HepG2 (cell line): Measurements from ENCODE around the gene BEND3.

ENCODE experiments used
- ADNP ChIP-seq: sonication (generic); formaldehyde crosslinking; IDR thresholded peaks from 2 replicates; pipeline ENCODE4 v1.4.0; 2020; ENCODE audit warnings: missing genetic modification reagents
- ATAD3A ChIP-seq: sonication (generic); formaldehyde crosslinking; IDR thresholded peaks from 2 replicates; pipeline ENCODE4 v1.4.0; 2020; ENCODE audit warnings: missing genetic modification reagents
- ATF7-NPFF ChIP-seq: sonication (generic); formaldehyde crosslinking; IDR thresholded peaks from 2 replicates; pipeline ENCODE4 v1.8.1; 2023; ENCODE audit warnings: mild to moderate bottlenecking, low read depth, missing genetic modification reagents, moderate library complexity
- PBX3 ChIP-seq: sonication (generic); formaldehyde crosslinking; IDR thresholded peaks from 2 replicates; pipeline ENCODE4 v1.8.1; 2023; ENCODE audit warnings: missing genetic modification reagents, inconsistent platforms, borderline replicate concordance
- PHF8 ChIP-seq: sonication (generic); formaldehyde crosslinking; IDR thresholded peaks from 2 replicates; pipeline ENCODE4 v1.5.0; 2020; ENCODE audit warnings: missing genetic modification reagents
- POLR2A ChIP-seq, 2 experiments: IDR thresholded peaks; 2 replicates each; pipeline ENCODE4 v1.6.1; 2011; ENCODE audit warnings: low read depth in 2 of 2, low read length in 2 of 2, mild to moderate bottlenecking in 1 of 2, moderate library complexity in 1 of 2; ENCODE audit not compliant: insufficient read depth in 1 of 2
- PRDM4 ChIP-seq: sonication (generic); formaldehyde crosslinking; IDR thresholded peaks from 2 replicates; pipeline ENCODE4 v1.9.0; 2021; ENCODE audit warnings: missing genetic modification reagents, borderline replicate concordance
- REST ChIP-seq, 2 experiments: IDR thresholded peaks; 2 replicates each; pipeline ENCODE4 v1.6.1; 2011 to 2012; ENCODE audit warnings: low read length in 2 of 2, borderline replicate concordance in 1 of 2, low read depth in 1 of 2, mild to moderate bottlenecking in 1 of 2, moderate library complexity in 1 of 2
- RXRA ChIP-seq: sonication (generic); formaldehyde crosslinking; IDR thresholded peaks from 2 replicates; pipeline ENCODE4 v1.5.1; 2020; ENCODE audit warnings: missing genetic modification reagents
- SMARCC2 ChIP-seq: fragments of 450-650 bp; IDR thresholded peaks from 2 replicates; pipeline ENCODE4 v1.6.1; 2017; ENCODE audit warnings: antibody characterized with exemption, mild to moderate bottlenecking
- TFAP4 ChIP-seq: sonication (generic); IDR thresholded peaks from 2 replicates; pipeline ENCODE4 v1.6.1; 2016; ENCODE audit warnings: low read depth, borderline replicate concordance
- TGIF2 ChIP-seq: IDR thresholded peaks from 2 replicates; pipeline ENCODE4 v1.6.1; 2016; ENCODE audit warnings: control low read depth, missing compliant biosample characterization
- ZNF232 ChIP-seq: sonication (generic); formaldehyde crosslinking; IDR thresholded peaks from 2 replicates; pipeline ENCODE4 v1.4.0; 2020; ENCODE audit warnings: missing genetic modification reagents, borderline replicate concordance
- ZUFSP ChIP-seq: sonication (generic); formaldehyde crosslinking; IDR thresholded peaks from 2 replicates; pipeline ENCODE4 v1.9.0; 2021; ENCODE audit warnings: missing genetic modification reagents, mild to moderate bottlenecking, borderline replicate concordance

GRCh38 chr6:107021446-107022185, 93.7 kb downstream of the BEND3 start:
- TF ChIP-seq POLR2A (IDR thresholded peaks at IDR 0.05; ENCODE audit: insufficient read depth in 1 of 2, low read depth in 2 of 2, low read length in 2 of 2) (no peak), SMARCC2 (no peak), ADNP (no peak), PBX3 (CRISPR knock-in tag) (no peak), ZUFSP (CRISPR knock-in tag) (no peak), REST (IDR thresholded peaks at IDR 0.05; ENCODE audit: borderline replicate concordance in 1 of 2, low read depth in 1 of 2, low read length in 2 of 2) (no peak), ATAD3A (no peak), ZNF232 (CRISPR knock-in tag) (no peak), PHF8 (CRISPR knock-in tag) (no peak), RXRA (CRISPR knock-in tag) (no peak), ATF7-NPFF (CRISPR knock-in tag) (no peak), PRDM4 (CRISPR knock-in tag) (no peak), TFAP4 (no peak), TGIF2 (CRISPR knock-in tag) (no peak)
